Measurements from ENCODE around the gene CDKN1C.
"Not testable (repeated sequence)": the region's sequence is repeated elsewhere in the genome, so short reads cannot be mapped to it uniquely, and the experiment has no call there.

Gene CDKN1C

GRCh38 chr11:2914455-2915195 lies 29.1 kb upstream of the CDKN1C start:
- Histone ChIP-seq H3K36me3 (ENCODE audit: control insufficient read depth, insufficient read depth, low read length) (no peaks in the 10 kb centered on the region), H3K27ac (ENCODE audit: low read length) (no peak overlapping the region), H3K27me3 (ENCODE audit: control insufficient read depth, insufficient read depth, low read length) (no peaks in the 10 kb centered on the region), H3K4me1 (ENCODE audit: control insufficient read depth, insufficient read depth, low read length) (peaks cover 2% of the 10 kb centered on the region; the same call in 1 of the 2 replicates), H3K9me3 (ENCODE audit: control insufficient read depth, insufficient read depth, low read length) (no peaks in the 10 kb centered on the region), H3K4me3 (ENCODE audit: low read length) (no peak overlapping the region)
- WGBS (ENCODE audit: insufficient coverage, insufficient read length) = no CpG with 5 or more reads among the region's 18 CpGs
- no peak for DNase-seq (ENCODE audit: low read depth, low spot score)

- DNase-seq (ENCODE audit: low read depth, low spot score) = no peak
- Histone ChIP-seq H3K27ac (ENCODE audit: low read length) (no peak overlapping the region), H3K4me3 (ENCODE audit: low read length) (no peak overlapping the region), H3K9me3 (ENCODE audit: control insufficient read depth, insufficient read depth, low read length) (no peaks in the 10 kb centered on the region), H3K4me1 (ENCODE audit: control insufficient read depth, insufficient read depth, low read length) (peaks cover 2% of the 10 kb centered on the region; the same call in 1 of the 2 replicates), H3K36me3 (ENCODE audit: control insufficient read depth, insufficient read depth, low read length) (no peaks in the 10 kb centered on the region), H3K27me3 (ENCODE audit: control insufficient read depth, insufficient read depth, low read length) (no peaks in the 10 kb centered on the region)
- no CpG with 5 or more reads among the region's 9 CpGs for WGBS (ENCODE audit: insufficient coverage, insufficient read length)
Observed at GRCh38 chr11:2913776-2914175, 28.2 kb upstream of the CDKN1C start.

DNA sequence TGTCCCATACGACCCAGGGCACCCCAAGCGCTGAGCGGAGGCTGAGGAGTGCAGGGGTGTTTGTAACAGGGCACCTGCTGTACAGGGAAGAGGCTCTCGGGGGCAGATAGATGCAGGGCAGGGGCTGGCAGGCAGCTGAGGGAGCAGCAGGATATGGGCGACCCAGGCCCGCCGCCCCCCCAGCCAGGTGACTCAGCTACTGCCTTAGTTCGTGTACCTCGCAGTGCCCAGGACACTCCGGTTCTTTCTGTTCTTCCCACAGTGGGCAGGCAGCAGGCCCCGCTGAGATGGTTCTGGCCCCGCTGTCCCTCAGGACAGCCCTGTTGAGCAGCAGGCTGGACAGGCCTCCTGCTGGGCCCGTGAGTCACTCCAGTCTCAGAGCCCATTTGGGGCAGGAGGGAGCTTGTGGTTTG lies 27.4 kb upstream of the CDKN1C start:
- no peaks in the 10 kb centered on the region for H3K27me3 ChIP-seq (ENCODE audit: control insufficient read depth, insufficient read depth, low read length)
- no peak for DNase-seq (ENCODE audit: low read depth, low spot score)
- H3K4me1 ChIP-seq (ENCODE audit: control insufficient read depth, insufficient read depth, low read length) = peaks cover 2% of the 10 kb centered on the region; the same call in 1 of the 2 replicates
- WGBS (ENCODE audit: insufficient coverage, insufficient read length) = no CpG with 5 or more reads among the region's 13 CpGs
- no peak overlapping the region for H3K4me3 ChIP-seq (ENCODE audit: low read length)
- H3K27ac ChIP-seq (ENCODE audit: low read length) = no peak overlapping the region
- no peaks in the 10 kb centered on the region for H3K36me3 ChIP-seq (ENCODE audit: control insufficient read depth, insufficient read depth, low read length)
- no peaks in the 10 kb centered on the region for H3K9me3 ChIP-seq (ENCODE audit: control insufficient read depth, insufficient read depth, low read length)

- H3K27me3 ChIP-seq (ENCODE audit: control insufficient read depth, insufficient read depth, low read length) = no peaks in the 10 kb centered on the region
- DNase-seq (ENCODE audit: low read depth, low spot score) = no peak
- no peak overlapping the region for H3K4me3 ChIP-seq (ENCODE audit: low read length)
- no peaks in the 10 kb centered on the region for H3K36me3 ChIP-seq (ENCODE audit: control insufficient read depth, insufficient read depth, low read length)
- H3K4me1 ChIP-seq (ENCODE audit: control insufficient read depth, insufficient read depth, low read length) = peaks cover 2% of the 10 kb centered on the region; the same call in 1 of the 2 replicates
- no CpG with 5 or more reads among the region's 5 CpGs for WGBS (ENCODE audit: insufficient coverage, insufficient read length)
- no peak overlapping the region for H3K27ac ChIP-seq (ENCODE audit: low read length)
- no peaks in the 10 kb centered on the region for H3K9me3 ChIP-seq (ENCODE audit: control insufficient read depth, insufficient read depth, low read length)
Observed at GRCh38 chr11:2912498-2912897, 26.9 kb upstream of the CDKN1C start.

- WGBS (ENCODE audit: insufficient coverage, insufficient read length) = no CpG with 5 or more reads among the region's 12 CpGs
- Histone ChIP-seq H3K27ac (ENCODE audit: low read length) (no peak overlapping the region), H3K4me1 (ENCODE audit: control insufficient read depth, insufficient read depth, low read length) (peaks cover 2% of the 10 kb centered on the region; the same call in 1 of the 2 replicates), H3K27me3 (ENCODE audit: control insufficient read depth, insufficient read depth, low read length) (no peaks in the 10 kb centered on the region), H3K36me3 (ENCODE audit: control insufficient read depth, insufficient read depth, low read length) (no peaks in the 10 kb centered on the region), H3K4me3 (ENCODE audit: low read length) (no peak overlapping the region), H3K9me3 (ENCODE audit: control insufficient read depth, insufficient read depth, low read length) (no peaks in the 10 kb centered on the region)
- DNase-seq (ENCODE audit: low read depth, low spot score) = no peak
Observed at GRCh38 chr11:2911785-2912391, 26.3 kb upstream of the CDKN1C start.

GRCh38 chr11:2911088-2911784 lies 25.7 kb upstream of the CDKN1C start:
- Histone ChIP-seq H3K27ac (ENCODE audit: low read length) (no peak overlapping the region), H3K4me1 (ENCODE audit: control insufficient read depth, insufficient read depth, low read length) (peaks cover 2% of the 10 kb centered on the region; the same call in 1 of the 2 replicates), H3K9me3 (ENCODE audit: control insufficient read depth, insufficient read depth, low read length) (no peaks in the 10 kb centered on the region), H3K27me3 (ENCODE audit: control insufficient read depth, insufficient read depth, low read length) (no peaks in the 10 kb centered on the region), H3K36me3 (ENCODE audit: control insufficient read depth, insufficient read depth, low read length) (no peaks in the 10 kb centered on the region), H3K4me3 (ENCODE audit: low read length) (no peak overlapping the region)
- DNase-seq (ENCODE audit: low read depth, low spot score) = no peak
- no CpG with 5 or more reads among the region's 18 CpGs for WGBS (ENCODE audit: insufficient coverage, insufficient read length)

- H3K9me3 ChIP-seq (ENCODE audit: control insufficient read depth, insufficient read depth, low read length) = no peaks in the 10 kb centered on the region
- H3K27me3 ChIP-seq (ENCODE audit: control insufficient read depth, insufficient read depth, low read length) = no peaks in the 10 kb centered on the region
- no CpG with 5 or more reads among the region's 13 CpGs for WGBS (ENCODE audit: insufficient coverage, insufficient read length)
- H3K4me3 ChIP-seq (ENCODE audit: low read length) = no peak overlapping the region
- H3K36me3 ChIP-seq (ENCODE audit: control insufficient read depth, insufficient read depth, low read length) = no peaks in the 10 kb centered on the region
- no peak overlapping the region for H3K27ac ChIP-seq (ENCODE audit: low read length)
- H3K4me1 ChIP-seq (ENCODE audit: control insufficient read depth, insufficient read depth, low read length) = peaks cover 2% of the 10 kb centered on the region; the same call in 1 of the 2 replicates
- DNase-seq (ENCODE audit: low read depth, low spot score) = no peak
Observed at GRCh38 chr11:2910401-2910955, 24.9 kb upstream of the CDKN1C start.

- Histone ChIP-seq H3K4me3 (ENCODE audit: low read length) (no peak overlapping the region), H3K27me3 (ENCODE audit: control insufficient read depth, insufficient read depth, low read length) (no peaks in the 10 kb centered on the region), H3K27ac (ENCODE audit: low read length) (no peak overlapping the region), H3K4me1 (ENCODE audit: control insufficient read depth, insufficient read depth, low read length) (peaks cover 2% of the 10 kb centered on the region; the same call in 1 of the 2 replicates), H3K36me3 (ENCODE audit: control insufficient read depth, insufficient read depth, low read length) (no peaks in the 10 kb centered on the region), H3K9me3 (ENCODE audit: control insufficient read depth, insufficient read depth, low read length) (no peaks in the 10 kb centered on the region)
- no CpG with 5 or more reads among the region's 78 CpGs for WGBS (ENCODE audit: insufficient coverage, insufficient read length)
- DNase-seq (ENCODE audit: low read depth, low spot score) = no peak
Observed at GRCh38 chr11:2909133-2909902, 23.7 kb upstream of the CDKN1C start.

DNA sequence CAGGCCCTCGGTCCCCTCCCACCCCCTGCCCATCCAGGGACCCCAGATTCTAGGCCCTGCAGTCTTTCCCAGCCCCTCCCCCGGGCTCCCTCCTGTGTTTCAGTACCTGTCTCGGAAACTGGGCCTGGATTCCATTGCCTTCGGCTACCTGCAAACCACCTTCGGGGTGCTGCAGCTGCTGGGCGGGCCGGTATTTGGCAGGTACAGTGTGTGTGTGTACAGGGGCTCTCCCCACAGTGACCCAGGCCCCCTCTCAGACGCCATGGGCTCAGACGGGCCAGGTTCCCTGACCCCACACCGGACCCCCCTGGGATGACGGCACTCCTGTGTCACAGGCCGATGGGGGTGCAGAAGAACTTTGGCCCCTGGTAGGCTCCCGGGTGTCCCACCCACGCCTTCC lies 22.6 kb upstream of the CDKN1C start:
- no peak overlapping the region for H3K4me3 ChIP-seq (ENCODE audit: low read length)
- WGBS (ENCODE audit: insufficient coverage, insufficient read length) = no CpG with 5 or more reads among the region's 14 CpGs
- DNase-seq (ENCODE audit: low read depth, low spot score) = no peak
- no peak overlapping the region for H3K27ac ChIP-seq (ENCODE audit: low read length)
- no peaks in the 10 kb centered on the region for H3K27me3 ChIP-seq (ENCODE audit: control insufficient read depth, insufficient read depth, low read length)
- peaks cover 2% of the 10 kb centered on the region; the same call in 1 of the 2 replicates for H3K4me1 ChIP-seq (ENCODE audit: control insufficient read depth, insufficient read depth, low read length)
- H3K9me3 ChIP-seq (ENCODE audit: control insufficient read depth, insufficient read depth, low read length) = no peaks in the 10 kb centered on the region
- H3K36me3 ChIP-seq (ENCODE audit: control insufficient read depth, insufficient read depth, low read length) = no peaks in the 10 kb centered on the region

DNA sequence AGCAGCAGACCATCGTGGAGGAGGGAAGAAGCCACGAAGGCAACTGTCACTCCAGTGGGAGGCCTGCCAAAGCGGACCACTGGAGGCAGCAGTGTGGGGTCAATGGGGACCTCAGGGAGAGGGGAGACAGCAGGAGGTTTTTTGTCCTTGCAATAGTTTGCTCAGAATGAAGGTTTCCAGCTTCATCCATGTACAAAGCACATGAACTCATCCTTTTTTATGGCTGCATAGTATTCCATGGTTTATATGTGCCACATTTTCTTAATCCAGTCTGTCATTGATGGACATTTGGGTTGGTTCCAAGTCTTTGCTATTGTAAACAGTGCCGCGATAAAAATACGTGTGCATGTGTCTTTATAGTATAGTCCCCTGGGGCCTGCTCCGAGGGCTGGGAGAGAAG lies 19.7 kb upstream of the CDKN1C start:
- not testable (repeated sequence) for H3K4me1 ChIP-seq (ENCODE audit: control insufficient read depth, insufficient read depth, low read length); H3K9me3 ChIP-seq (ENCODE audit: control insufficient read depth, insufficient read depth, low read length); H3K27me3 ChIP-seq (ENCODE audit: control insufficient read depth, insufficient read depth, low read length); H3K36me3 ChIP-seq (ENCODE audit: control insufficient read depth, insufficient read depth, low read length); H3K4me3 ChIP-seq (ENCODE audit: low read length); DNase-seq (ENCODE audit: low read depth, low spot score); H3K27ac ChIP-seq (ENCODE audit: low read length)
- no CpG with 5 or more reads among the region's 7 CpGs for WGBS (ENCODE audit: insufficient coverage, insufficient read length)

Data from iPS DF 6.9 (cell line).